GM19025 (cell line): ENCODE measurements around the gene TNK1.
"Not testable (repeated sequence)": the region's sequence is repeated elsewhere in the genome, so short reads cannot be mapped to it uniquely, and the experiment has no call there.

Experiments
- ATAC-seq: cut with Tn5 transposase; IDR thresholded peaks from one replicate; pipeline ENCODE4 v1.9.1; 2021; ENCODE audit warnings: mild to moderate bottlenecking, low read depth, moderate library complexity; ENCODE audit not compliant: unreplicated experiment

TNK1 gene

GRCh38 chr17:7380855-7381683 is at the start of gene TNK1:
TSS of gene TNK1 (plus strand) at chr17:7381089. CDS start at chr17:7382927, 1,838 bp downstream.
- ATAC-seq = no peak

GRCh38 chr17:7332111-7332510 is 48.8 kb upstream of the TNK1 start:
- ATAC-seq = no peak

GRCh38 chr17:7332600-7333069 is 48.3 kb upstream of the TNK1 start:
- not testable (repeated sequence) for ATAC-seq

- no peak for ATAC-seq
Measured at GRCh38 chr17:7334938-7335538, 45.9 kb upstream of the TNK1 start.

GRCh38 chr17:7335765-7336164 is 45.1 kb upstream of the TNK1 start:
- not testable (repeated sequence) for ATAC-seq

GRCh38 chr17:7336240-7337175 is 44.4 kb upstream of the TNK1 start, which contains the start of gene ACAP1:
TSS of gene ACAP1 (plus strand) at chr17:7336529. CDS start at chr17:7336735, 206 bp downstream.
- peak; percentile 68 for ATAC-seq

- not testable (repeated sequence) for ATAC-seq
Measured at GRCh38 chr17:7337600-7337999, 43.3 kb upstream of the TNK1 start.

GRCh38 chr17:7340179-7340578 is 40.7 kb upstream of the TNK1 start:
- ATAC-seq = no peak

GRCh38 chr17:7341842-7342241 is 39.0 kb upstream of the TNK1 start:
- no peak for ATAC-seq

- ATAC-seq = no peak
Measured at GRCh38 chr17:7343250-7343649, 37.6 kb upstream of the TNK1 start.

- no peak for ATAC-seq
Measured at GRCh38 chr17:7346761-7347614, 33.9 kb upstream of the TNK1 start.

- ATAC-seq = no peak
Measured at GRCh38 chr17:7347630-7348477, 33.0 kb upstream of the TNK1 start.

- no peak for ATAC-seq
Measured at GRCh38 chr17:7348478-7349242, 32.2 kb upstream of the TNK1 start.

GRCh38 chr17:7351665-7352502 is 29.0 kb upstream of the TNK1 start, which contains the start of gene KCTD11:
TSS of gene KCTD11 (plus strand) at chr17:7352162.
- peak; percentile 65 for ATAC-seq

- no peak for ATAC-seq
Measured at GRCh38 chr17:7352503-7352889, 28.4 kb upstream of the TNK1 start.

- ATAC-seq = no peak
Measured at GRCh38 chr17:7352910-7353635, 27.8 kb upstream of the TNK1 start.
